Measurements from ENCODE around the gene SLC7A6.

DNA sequence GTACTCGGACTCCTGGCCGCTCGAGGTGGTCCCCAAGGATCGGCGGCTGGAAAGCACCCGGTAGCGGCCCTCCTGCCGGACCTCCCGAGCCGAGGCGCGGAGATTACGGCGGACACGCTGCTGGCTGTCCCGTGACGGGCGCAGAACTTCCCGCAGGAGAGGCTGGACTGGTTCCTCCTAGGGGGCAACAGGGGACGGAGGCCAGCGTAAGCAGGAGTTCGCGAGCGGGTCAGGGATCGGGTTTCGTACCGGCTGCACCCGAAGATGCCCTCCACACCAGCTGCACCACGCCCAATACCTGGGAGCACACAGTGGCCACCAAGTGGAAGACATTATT, 46.1 kb downstream of the SLC7A6 start:
- TF ChIP-seq, protein P1, sequence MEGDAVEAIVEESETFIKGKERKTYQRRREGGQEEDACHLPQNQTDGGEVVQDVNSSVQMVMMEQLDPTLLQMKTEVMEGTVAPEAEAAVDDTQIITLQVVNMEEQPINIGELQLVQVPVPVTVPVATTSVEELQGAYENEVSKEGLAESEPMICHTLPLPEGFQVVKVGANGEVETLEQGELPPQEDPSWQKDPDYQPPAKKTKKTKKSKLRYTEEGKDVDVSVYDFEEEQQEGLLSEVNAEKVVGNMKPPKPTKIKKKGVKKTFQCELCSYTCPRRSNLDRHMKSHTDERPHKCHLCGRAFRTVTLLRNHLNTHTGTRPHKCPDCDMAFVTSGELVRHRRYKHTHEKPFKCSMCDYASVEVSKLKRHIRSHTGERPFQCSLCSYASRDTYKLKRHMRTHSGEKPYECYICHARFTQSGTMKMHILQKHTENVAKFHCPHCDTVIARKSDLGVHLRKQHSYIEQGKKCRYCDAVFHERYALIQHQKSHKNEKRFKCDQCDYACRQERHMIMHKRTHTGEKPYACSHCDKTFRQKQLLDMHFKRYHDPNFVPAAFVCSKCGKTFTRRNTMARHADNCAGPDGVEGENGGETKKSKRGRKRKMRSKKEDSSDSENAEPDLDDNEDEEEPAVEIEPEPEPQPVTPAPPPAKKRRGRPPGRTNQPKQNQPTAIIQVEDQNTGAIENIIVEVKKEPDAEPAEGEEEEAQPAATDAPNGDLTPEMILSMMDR (IDR thresholded peaks at IDR 0.05) = no peak
- TF ChIP-seq, protein P2, sequence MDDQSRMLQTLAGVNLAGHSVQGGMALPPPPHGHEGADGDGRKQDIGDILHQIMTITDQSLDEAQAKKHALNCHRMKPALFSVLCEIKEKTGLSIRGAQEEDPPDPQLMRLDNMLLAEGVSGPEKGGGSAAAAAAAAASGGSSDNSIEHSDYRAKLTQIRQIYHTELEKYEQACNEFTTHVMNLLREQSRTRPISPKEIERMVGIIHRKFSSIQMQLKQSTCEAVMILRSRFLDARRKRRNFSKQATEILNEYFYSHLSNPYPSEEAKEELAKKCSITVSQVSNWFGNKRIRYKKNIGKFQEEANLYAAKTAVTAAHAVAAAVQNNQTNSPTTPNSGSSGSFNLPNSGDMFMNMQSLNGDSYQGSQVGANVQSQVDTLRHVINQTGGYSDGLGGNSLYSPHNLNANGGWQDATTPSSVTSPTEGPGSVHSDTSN (IDR thresholded peaks at IDR 0.05) = no peak
- TF ChIP-seq JUN (IDR thresholded peaks at IDR 0.05) (no peak), POLR2A (IDR thresholded peaks at IDR 0.05; ENCODE audit: low read length) (no peak), CHD2 (IDR thresholded peaks at IDR 0.05; ENCODE audit: low read length, partially characterized antibody) (no peak), RAD21 (conservative IDR thresholded peaks at IDR 0.05 in 1 of 2, IDR thresholded peaks at IDR 0.05 in 1 of 2) (no peak), KDM5A (IDR thresholded peaks at IDR 0.05) (no peak), MAFK (IDR thresholded peaks at IDR 0.05; ENCODE audit: partially characterized antibody) (no peak)
- TF ChIP-seq, protein P3, sequence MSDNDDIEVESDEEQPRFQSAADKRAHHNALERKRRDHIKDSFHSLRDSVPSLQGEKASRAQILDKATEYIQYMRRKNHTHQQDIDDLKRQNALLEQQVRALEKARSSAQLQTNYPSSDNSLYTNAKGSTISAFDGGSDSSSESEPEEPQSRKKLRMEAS (IDR thresholded peaks at IDR 0.05) = no peak
